HG03280 (cell line): ENCODE measurements around the gene EBP.

Experiments
- ATAC-seq: cut with Tn5 transposase; IDR thresholded peaks from one replicate; pipeline ENCODE4 v1.9.1; 2021; ENCODE audit warnings: mild to moderate bottlenecking, moderate library complexity; ENCODE audit not compliant: unreplicated experiment

The EBP gene

GRCh38 chrX:48521353-48522243 is at the start of gene EBP:
TSS of gene EBP (plus strand) at chrX:48521808. CDS start at chrX:48523772, 1,964 bp downstream.
- ATAC-seq = peak; percentile 98

GRCh38 chrX:48472225-48472624 is 49.4 kb upstream of the EBP start:
- ATAC-seq = no peak

GRCh38 chrX:48472851-48473703 is 48.5 kb upstream of the EBP start:
- no peak for ATAC-seq

GRCh38 chrX:48473704-48473990 is 48.0 kb upstream of the EBP start:
- ATAC-seq = no peak

GRCh38 chrX:48474127-48474526 is 47.5 kb upstream of the EBP start:
- ATAC-seq = no peak

GRCh38 chrX:48474581-48474980 is 47.0 kb upstream of the EBP start:
- ATAC-seq = no peak

- no peak for ATAC-seq
Measured at GRCh38 chrX:48475296-48475695, 46.3 kb upstream of the EBP start.

- ATAC-seq = peak; percentile 91
Measured at GRCh38 chrX:48475774-48476577, 45.6 kb upstream of the EBP start, which contains the start of gene FTSJ1. TSS of gene FTSJ1 (plus strand) at chrX:48476199. CDS start at chrX:48478048, 1,849 bp downstream.

- ATAC-seq = no peak
Measured at GRCh38 chrX:48476919-48477318, 44.7 kb upstream of the EBP start.

GRCh38 chrX:48477960-48478755 is 43.5 kb upstream of the EBP start:
- ATAC-seq = no peak

GRCh38 chrX:48478806-48479205 is 42.8 kb upstream of the EBP start:
- ATAC-seq = no peak

GRCh38 chrX:48480142-48480541 is 41.5 kb upstream of the EBP start:
- ATAC-seq = no peak

GRCh38 chrX:48480583-48480982 is 41.0 kb upstream of the EBP start:
- ATAC-seq = no peak

GRCh38 chrX:48482526-48482925 is 39.1 kb upstream of the EBP start:
- ATAC-seq = no peak

GRCh38 chrX:48487362-48487798 is 34.2 kb upstream of the EBP start:
- ATAC-seq = no peak

- ATAC-seq = no peak
Measured at GRCh38 chrX:48488034-48488433, 33.6 kb upstream of the EBP start.

- no peak for ATAC-seq
Measured at GRCh38 chrX:48489296-48489695, 32.3 kb upstream of the EBP start.

- no peak for ATAC-seq
Measured at GRCh38 chrX:48489892-48490291, 31.7 kb upstream of the EBP start.

- ATAC-seq = no peak
Measured at GRCh38 chrX:48490661-48491060, 30.9 kb upstream of the EBP start.

- no peak for ATAC-seq
Measured at GRCh38 chrX:48491809-48492208, 29.8 kb upstream of the EBP start.
